Thoracic aorta (tissue), 2 donors: ENCODE measurements around the gene CCDC157. TPM values are rescaled to one million over a fixed set of nuclear protein-coding genes. Genes with fewer than 3 reads are reported as not detected.

Experiments used
- ATAC-seq: fragments of 150-250 bp; one replicate; pipeline ENCODE4 v1.8.0; 2017; ENCODE audit warnings: low read depth; ENCODE audit not compliant: insufficient number of reproducible peaks, low FRiP score
- DNase-seq: peaks from one replicate; pipeline ENCODE4 v3.0.0-alpha.2; 2020; ENCODE audit warnings: low spot score
- H3K27ac ChIP-seq, 2 donors: fragments of 200-600 bp; sonication (generic); 1 replicate in 1 of 2; 2 replicates in 1 of 2; pipeline ENCODE4 v1.5.1; 2016; ENCODE audit warnings: mild to moderate bottlenecking in 2 of 2, moderate library complexity in 2 of 2
- H3K27me3 ChIP-seq: fragments of 200-600 bp; sonication (generic); replicated peaks from 2 replicates; pipeline ENCODE4 v1.6.0; 2016; ENCODE audit warnings: mild to moderate bottlenecking; ENCODE audit not compliant: insufficient read depth
- H3K36me3 ChIP-seq: fragments of 200-600 bp; sonication (generic); one replicate; pipeline ENCODE4 v1.5.1; 2016
- H3K4me1 ChIP-seq, 2 donors: fragments of 200-600 bp; sonication (generic); 1 replicate in 1 of 2; 2 replicates in 1 of 2; pipeline versions ENCODE4 v1.5.1 to v1.6.0; 2016; ENCODE audit warnings: low read depth in 2 of 2, mild to moderate bottlenecking in 1 of 2; ENCODE audit not compliant: control insufficient read depth in 1 of 2
- H3K4me3 ChIP-seq: fragments of 200-600 bp; sonication (generic); 2 replicates; pipeline ENCODE4 v1.5.1; 2016; ENCODE audit warnings: mild to moderate bottlenecking
- H3K9me3 ChIP-seq: fragments of 200-600 bp; sonication (generic); 2 replicates; pipeline ENCODE4 v1.5.1; 2016
- total RNA-seq, 2 donors: library from RNA; depleted of rRNA; stranded (reverse); fragments of >200 nt; gene quantifications; one replicate each; pipeline versions ENCODE4 v1.1.0 to v1.2.3, GENCODE V29; 2016
- TF ChIP-seq, protein P1 (sequence below): fragments of 200-600 bp; sonication (generic); IDR thresholded peaks from one replicate; pipeline ENCODE4 v1.5.1; 2019; ENCODE audit warnings: antibody characterized with exemption

Gene CCDC157
- total RNA-seq, 2 donors from 2014 or later, result 0.27 to 2.9 TPM

DNA sequence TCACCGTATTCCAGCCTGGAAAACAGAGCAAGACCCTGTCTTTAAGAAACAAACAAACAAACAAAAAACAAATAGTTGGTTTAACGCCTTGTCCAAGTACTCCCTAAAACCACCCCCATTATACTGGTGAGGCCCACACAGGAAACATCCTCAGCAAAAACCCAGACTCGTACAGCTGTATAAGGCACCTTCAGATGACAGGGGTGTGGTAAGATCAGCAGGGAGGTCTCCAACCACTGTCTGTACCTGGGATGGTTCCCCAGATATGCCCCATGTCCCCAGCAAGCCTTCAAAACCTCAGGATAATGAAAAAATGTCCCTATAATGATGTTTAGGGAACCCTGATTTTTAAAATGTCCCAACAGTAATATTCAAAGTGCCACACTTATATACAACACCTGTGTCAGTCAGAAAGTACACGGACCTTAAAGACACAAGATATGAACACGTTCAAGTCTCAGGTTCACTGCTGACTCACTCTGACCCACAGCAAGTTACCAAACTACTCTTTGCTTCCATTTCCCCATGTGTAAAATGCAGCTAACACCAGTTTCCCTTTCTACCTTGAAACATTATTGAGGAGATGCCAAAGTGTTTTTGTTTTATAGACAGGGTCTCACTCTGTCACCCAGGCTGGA, 9.4 kb upstream of the CCDC157 start:
- Histone ChIP-seq H3K9me3 (no peaks in the 10 kb centered on the region), H3K27ac (no peak overlapping the region), H3K36me3 (peaks cover 63% of the 10 kb centered on the region), H3K4me1 (peaks cover under 1 to 2% of the 10 kb centered on the region in 2 donors), H3K27me3 (no peaks in the 10 kb centered on the region), H3K4me3 (no peak overlapping the region)
- ATAC-seq (no peak), DNase-seq (no peak)
- TF ChIP-seq, protein P1, sequence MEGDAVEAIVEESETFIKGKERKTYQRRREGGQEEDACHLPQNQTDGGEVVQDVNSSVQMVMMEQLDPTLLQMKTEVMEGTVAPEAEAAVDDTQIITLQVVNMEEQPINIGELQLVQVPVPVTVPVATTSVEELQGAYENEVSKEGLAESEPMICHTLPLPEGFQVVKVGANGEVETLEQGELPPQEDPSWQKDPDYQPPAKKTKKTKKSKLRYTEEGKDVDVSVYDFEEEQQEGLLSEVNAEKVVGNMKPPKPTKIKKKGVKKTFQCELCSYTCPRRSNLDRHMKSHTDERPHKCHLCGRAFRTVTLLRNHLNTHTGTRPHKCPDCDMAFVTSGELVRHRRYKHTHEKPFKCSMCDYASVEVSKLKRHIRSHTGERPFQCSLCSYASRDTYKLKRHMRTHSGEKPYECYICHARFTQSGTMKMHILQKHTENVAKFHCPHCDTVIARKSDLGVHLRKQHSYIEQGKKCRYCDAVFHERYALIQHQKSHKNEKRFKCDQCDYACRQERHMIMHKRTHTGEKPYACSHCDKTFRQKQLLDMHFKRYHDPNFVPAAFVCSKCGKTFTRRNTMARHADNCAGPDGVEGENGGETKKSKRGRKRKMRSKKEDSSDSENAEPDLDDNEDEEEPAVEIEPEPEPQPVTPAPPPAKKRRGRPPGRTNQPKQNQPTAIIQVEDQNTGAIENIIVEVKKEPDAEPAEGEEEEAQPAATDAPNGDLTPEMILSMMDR, result no peak

DNA sequence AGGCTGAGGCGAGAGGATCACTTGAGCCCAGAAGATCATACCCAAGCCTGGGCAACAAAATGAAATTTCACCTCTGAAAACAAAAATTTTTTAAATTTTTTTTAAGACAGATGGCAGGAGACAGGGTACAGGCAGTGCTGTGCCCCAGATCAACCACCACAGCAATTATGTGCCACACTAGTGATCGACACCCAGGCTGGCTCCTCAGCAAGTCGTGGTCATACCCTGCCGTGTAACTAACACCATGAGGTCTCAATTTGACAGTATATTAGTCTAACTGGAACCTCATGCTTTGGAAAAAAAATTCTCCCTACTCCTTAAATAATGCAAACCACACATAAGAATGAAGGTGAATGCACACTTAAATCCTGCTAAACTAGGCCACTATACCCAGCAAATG, 8.4 kb upstream of the CCDC157 start:
- DNase-seq, result no peak
- Histone ChIP-seq H3K4me3 (no peak overlapping the region), H3K36me3 (peaks cover 59% of the 10 kb centered on the region), H3K4me1 (no peaks in the 10 kb centered on the region), H3K27me3 (no peaks in the 10 kb centered on the region), H3K9me3 (no peaks in the 10 kb centered on the region), H3K27ac (no peak overlapping the region)
- ATAC-seq, result no peak
- TF ChIP-seq, protein P1, result no peak

DNA sequence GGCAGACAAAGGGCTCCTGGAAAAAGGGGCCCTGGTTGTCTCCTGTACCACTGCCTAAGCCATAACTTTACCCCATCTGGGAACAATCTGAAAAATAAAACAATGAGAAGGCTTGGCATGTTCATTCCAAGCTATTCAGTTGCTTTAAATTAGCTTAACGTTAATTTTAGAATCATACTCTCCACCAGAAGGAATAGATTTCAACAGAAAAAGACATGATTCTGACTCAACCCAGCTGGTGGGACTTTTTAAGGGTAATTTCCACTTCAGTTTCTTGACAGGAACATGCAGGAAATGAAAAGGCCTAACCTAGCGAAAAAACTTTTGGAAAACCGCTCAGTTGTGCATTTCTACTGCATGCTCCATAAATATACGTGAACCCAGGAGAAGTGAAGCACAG, 8.0 kb upstream of the CCDC157 start:
- H3K27ac ChIP-seq, result no peak overlapping the region
- peaks cover 55% of the 10 kb centered on the region for H3K36me3 ChIP-seq
- TF ChIP-seq, protein P1, result no peak
- H3K27me3 ChIP-seq, result no peaks in the 10 kb centered on the region
- no peak overlapping the region for H3K4me3 ChIP-seq
- ATAC-seq (no peak), DNase-seq (no peak)
- peaks cover 0 to 4% of the 10 kb centered on the region in 2 donors for H3K4me1 ChIP-seq
- H3K9me3 ChIP-seq, result no peaks in the 10 kb centered on the region

DNA sequence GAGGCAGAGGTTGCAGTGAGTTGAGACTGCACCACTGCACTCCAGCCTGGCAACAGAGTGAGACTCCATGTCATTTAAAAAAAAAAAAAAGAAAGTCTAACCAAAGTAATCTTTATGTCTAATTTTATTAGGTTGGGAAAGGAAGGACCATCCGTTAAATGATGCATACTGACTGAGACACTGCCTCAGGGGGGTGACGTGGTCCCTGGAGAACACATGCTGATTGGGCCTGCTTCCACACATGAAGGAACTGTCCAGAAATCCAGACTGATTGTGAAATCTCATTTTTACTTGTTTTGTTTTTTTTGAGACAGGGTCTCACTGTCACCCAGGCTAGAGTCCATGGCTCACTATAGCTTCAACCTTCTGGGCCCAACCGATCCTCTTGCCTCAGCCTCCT, 5.6 kb upstream of the CCDC157 start:
- TF ChIP-seq, protein P1, result no peak
- ATAC-seq (no peak), DNase-seq (no peak)
- peaks cover 31% of the 10 kb centered on the region for H3K36me3 ChIP-seq
- no peaks in the 10 kb centered on the region for H3K9me3 ChIP-seq
- H3K4me3 ChIP-seq, result no peak overlapping the region
- no peaks in the 10 kb centered on the region for H3K27me3 ChIP-seq
- H3K27ac ChIP-seq, result no peak overlapping the region
- H3K4me1 ChIP-seq, result peaks cover 19 to 28% of the 10 kb centered on the region in 2 donors

DNA sequence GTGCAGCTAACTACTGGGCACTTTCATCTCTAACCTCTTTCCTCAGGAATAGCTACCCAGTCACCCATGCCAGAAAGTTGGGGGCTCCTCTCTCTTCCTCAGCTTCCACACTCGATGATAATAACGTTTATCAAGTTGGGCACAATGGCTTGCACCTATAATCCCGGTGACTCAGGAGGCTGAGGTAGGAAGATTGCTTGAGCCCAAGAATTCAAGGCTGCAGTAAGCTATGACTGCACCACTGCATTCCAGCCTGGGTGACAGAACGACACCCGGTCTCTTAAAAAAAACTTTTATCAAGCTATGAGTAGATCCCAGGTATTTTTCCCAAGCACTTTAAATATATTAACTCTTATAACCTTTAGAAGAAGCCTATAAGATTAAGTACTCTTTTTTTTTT, 2.2 kb upstream of the CCDC157 start:
- Histone ChIP-seq H3K36me3 (peaks cover 18% of the 10 kb centered on the region), H3K4me1 (peaks cover 19 to 36% of the 10 kb centered on the region in 2 donors), H3K27ac (no peak overlapping the region), H3K27me3 (no peaks in the 10 kb centered on the region), H3K9me3 (no peaks in the 10 kb centered on the region), H3K4me3 (peak overlapping the region; percentile 85)
- TF ChIP-seq, protein P1, result no peak
- ATAC-seq (no peak), DNase-seq (no peak)
